GM19372 (cell line): ENCODE results near the gene MAGEA9B.
"Not testable (repeated sequence)": the region's sequence is repeated elsewhere in the genome, so short reads cannot be mapped to it uniquely, and the experiment has no call there.

Experiments
- ATAC-seq: cut with Tn5 transposase; IDR thresholded peaks from one replicate; pipeline ENCODE4 v1.9.1; 2021; ENCODE audit warnings: mild to moderate bottlenecking, low read depth, moderate library complexity; ENCODE audit not compliant: unreplicated experiment

MAGEA9B gene

GRCh38 chrX:149539283-149540130, 47.8 kb downstream of the MAGEA9B start:
- ATAC-seq: peak; percentile 32

DNA sequence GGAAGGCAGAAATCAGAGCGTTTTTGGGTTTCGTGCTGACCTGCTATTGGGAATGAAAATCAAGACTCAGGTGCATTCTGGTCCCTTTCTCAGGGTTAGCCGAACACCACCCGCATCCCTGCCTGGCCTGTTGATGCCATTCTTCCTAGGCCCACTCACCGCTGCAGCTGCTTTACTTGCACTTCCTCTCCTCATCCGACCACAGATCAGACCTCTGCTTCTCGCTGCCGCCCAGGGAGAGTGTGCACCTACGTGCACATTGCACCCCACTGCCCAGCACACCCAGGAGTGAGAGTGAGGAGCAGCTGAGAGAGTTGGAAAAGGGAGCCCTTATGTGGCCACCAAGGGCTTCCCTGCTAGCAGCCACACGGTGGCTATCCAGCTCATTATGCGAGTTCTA, 49.8 kb downstream of the MAGEA9B start:
- not testable (repeated sequence) for ATAC-seq

GRCh38 chrX:149534926-149535602, 52.2 kb downstream of the MAGEA9B start:
- ATAC-seq: not testable (repeated sequence)

DNA sequence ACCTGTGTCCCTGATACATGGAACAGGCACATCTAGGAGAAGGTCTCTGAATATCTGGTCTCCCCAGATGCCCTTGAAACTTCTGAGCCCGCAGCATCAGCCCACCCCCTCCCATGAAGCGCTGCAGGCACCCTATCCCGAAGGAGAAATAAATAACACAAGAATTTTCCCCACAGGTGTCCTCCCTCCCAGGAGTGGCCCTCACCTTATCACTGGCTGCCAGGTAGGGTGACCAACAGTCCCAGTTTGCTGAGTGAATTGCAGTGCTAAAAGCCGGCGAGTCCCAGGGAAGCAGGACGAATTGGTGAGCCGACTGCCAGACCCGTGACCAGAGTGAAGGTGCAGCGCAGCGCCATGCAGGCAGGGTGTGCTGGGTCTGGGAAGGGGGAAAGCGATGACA, 53.3 kb downstream of the MAGEA9B start:
- not testable (repeated sequence) for ATAC-seq

GRCh38 chrX:149532868-149533267, 54.4 kb downstream of the MAGEA9B start:
- ATAC-seq: not testable (repeated sequence)
